GM03348 (cell line): ENCODE results near the gene NSUN5.
"Not testable (repeated sequence)": the region's sequence is repeated elsewhere in the genome, so short reads cannot be mapped to it uniquely, and the experiment has no call there.

Experiments used
- DNase-seq: peaks from one replicate; pipeline ENCODE4 v3.0.0; 2012; ENCODE audit warnings: low spot score

The NSUN5 gene

GRCh38 chr7:73325424-73325823, 16.8 kb upstream of the NSUN5 start:
- DNase-seq = not testable (repeated sequence)

- peak; percentile 87 for DNase-seq
Observed at GRCh38 chr7:73324081-73324845, 15.6 kb upstream of the NSUN5 start.

DNA sequence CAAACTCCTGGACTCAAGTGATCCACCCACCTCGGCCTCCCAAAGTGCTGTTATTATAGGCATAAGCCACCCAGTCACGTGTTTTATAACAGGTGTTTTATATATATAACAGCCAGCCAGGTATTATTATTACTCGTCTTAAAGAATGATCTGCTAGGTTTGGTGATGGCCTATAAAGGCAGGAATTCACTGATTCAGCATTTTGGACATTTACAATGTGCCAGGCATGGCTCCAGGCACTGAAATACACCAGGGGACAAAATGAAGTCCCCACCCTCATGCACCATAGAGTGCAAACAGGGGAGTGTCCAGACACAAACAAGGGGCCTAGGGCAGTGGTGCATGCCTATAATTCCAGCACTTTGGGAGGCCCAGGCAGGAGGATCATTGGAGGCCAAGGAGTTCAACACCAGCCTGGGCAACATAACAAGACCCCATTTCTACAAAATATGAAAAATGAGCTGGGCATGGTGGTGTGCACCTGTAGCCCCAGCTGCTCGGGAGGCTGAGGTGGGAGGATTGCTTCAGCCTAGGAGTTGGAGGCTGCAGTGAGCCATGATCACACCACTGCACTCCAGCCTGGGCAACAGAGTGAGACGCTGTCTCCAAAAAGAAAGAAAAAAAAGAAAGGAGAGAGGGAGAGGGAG, 14.9 kb upstream of the NSUN5 start:
- DNase-seq = not testable (repeated sequence)

DNA sequence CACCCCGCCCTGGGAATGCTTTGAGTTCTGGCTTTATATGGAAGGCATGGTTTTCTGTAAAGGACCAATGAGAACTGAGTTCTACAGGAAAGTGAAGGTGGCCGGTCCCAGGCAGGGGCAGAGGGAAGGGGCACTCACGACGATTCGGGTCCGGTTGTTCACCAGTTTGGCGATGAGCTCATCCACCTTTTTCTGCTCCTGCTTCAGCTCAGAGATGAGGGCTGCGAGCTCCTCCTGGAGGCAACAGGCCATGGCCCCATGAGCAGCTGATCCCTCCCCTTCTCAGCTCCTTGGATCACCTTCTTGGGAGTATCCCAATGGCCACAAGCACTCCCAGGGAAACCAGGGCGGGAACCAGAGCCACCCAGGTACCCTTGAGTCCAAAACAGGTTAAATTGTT, 11.4 kb upstream of the NSUN5 start:
- DNase-seq = not testable (repeated sequence)

- not testable (repeated sequence) for DNase-seq
Observed at GRCh38 chr7:73319541-73319940, 10.9 kb upstream of the NSUN5 start.

GRCh38 chr7:73318656-73319204, 10.1 kb upstream of the NSUN5 start:
- DNase-seq = not testable (repeated sequence)

- DNase-seq = no peak
Observed at GRCh38 chr7:73316521-73316920, 7.9 kb upstream of the NSUN5 start.

DNA sequence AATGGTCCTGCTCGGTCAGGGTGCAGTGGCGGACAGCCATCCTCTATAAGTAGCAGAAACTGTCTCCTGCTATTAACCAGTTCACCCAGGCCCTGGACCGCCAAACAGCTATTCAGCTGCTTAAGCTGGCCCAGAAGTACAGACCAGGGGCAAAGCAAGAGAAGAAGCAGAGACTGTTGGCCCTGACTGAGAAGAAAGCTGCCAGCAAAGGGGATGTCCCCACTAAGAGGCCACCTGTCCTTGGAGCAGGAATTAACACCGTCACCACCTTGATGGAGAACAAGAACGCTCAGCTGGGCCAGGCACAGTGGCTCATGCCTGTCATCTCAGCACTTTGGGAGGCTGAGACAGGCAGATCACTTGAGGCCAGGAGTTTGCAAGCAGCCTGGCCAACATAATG, 5.6 kb upstream of the NSUN5 start:
- no peak for DNase-seq

DNA sequence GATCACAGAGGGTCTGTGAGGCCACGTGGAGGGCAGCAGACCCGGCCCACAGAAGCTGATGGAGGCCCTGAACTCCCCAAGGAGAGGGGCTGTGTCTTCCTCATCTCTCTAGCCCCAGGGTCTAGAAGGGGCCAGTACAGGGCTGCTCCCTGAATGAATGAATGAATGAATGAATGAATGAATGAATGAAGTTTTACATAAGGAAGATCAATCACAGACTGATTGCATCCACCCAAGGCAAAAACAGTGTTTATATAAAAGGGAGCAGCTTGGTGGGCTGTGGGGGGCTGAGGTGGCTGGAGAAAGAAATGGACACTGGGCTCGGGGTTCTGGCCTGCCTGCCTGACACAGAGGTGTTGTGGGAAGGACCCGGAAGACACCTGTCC, 4.9 kb upstream of the NSUN5 start:
- no peak for DNase-seq

DNA sequence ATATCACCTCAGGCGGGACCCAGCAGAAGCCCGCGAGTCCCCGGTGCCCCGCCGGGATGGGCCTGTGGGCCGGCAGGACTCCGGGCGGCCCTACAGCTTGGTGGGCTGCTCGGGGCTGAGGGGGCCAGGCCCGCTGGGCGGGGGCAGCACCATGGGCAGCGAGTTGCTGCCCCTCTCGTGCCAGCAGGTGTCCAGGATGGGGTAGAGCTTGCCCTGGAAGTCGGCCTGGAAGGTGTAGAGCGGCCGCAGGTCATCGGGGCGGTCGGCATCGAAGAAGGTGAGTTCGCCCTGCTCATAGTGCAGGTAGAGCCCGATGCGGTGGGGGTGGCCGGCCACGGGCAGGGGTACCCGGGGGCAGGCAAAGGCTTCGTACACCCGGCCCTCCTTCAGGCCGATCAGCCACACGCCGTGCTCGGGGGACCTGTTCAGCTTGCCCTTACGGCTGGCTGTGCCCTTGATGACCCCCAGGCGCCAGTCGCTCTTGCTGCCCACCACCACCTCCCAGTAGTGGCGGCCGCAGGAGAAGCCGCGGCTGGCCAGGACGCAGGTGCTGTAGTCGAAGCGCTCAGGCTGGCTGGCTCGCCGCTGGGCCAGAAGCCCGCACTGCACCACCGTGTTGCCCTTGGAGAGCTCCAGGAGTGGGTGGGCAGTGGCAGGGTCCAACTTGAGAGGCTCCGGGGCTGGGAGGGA, 4.3 kb upstream of the NSUN5 start:
- no peak for DNase-seq

- DNase-seq = not testable (repeated sequence)
Observed at GRCh38 chr7:73311421-73311820, 2.8 kb upstream of the NSUN5 start.

- DNase-seq = no peak
Observed at GRCh38 chr7:73308074-73308664, 457 bp downstream of the NSUN5 start.

- DNase-seq = no peak
Observed at GRCh38 chr7:73307436-73307835, 1.2 kb downstream of the NSUN5 start.

- not testable (repeated sequence) for DNase-seq
Observed at GRCh38 chr7:73304612-73305387, 3.8 kb downstream of the NSUN5 start.

DNA sequence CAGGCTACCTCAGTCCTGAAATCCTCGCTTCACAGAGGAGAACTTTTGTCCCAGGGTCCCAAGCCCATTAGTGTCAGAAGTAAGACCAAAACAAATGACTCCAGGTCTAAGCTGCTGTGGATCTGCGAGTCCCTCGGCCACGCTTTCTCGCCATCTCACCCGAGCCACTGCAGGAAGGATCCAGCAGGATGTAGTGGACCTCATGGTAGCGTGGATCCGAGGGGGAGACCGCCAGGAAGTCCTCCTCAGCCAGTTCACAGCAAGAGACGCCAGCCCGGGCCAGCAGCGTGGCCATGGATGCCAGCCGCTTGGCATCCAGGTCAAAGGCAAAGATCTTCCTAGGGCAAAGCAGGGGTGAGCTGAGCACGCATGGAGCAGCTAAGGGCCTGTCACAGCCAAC, 4.6 kb downstream of the NSUN5 start:
- DNase-seq = no peak

GRCh38 chr7:73303546-73303945, 5.1 kb downstream of the NSUN5 start:
- DNase-seq = no peak

DNA sequence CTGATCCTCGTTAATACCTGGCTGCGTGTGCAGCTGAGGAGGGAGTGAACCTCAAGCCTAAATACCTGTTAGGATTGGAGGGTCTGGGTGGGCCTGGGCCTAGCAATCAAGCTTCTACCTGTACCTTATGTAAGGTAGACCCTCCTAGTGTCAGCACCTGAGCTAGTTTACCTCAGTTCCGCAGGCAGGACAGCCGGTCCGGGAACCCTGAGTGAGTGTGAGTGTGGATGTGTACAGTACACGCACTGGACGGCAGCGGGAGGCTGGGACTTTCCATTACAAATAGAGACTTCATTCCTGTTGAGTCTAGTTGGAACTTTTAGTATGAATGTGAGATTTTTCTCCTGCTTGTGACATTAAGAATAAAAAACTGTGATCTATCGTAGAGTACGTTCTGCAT, 5.8 kb downstream of the NSUN5 start:
- DNase-seq = not testable (repeated sequence)

- DNase-seq = not testable (repeated sequence)
Observed at GRCh38 chr7:73301108-73301507, 7.5 kb downstream of the NSUN5 start.

DNA sequence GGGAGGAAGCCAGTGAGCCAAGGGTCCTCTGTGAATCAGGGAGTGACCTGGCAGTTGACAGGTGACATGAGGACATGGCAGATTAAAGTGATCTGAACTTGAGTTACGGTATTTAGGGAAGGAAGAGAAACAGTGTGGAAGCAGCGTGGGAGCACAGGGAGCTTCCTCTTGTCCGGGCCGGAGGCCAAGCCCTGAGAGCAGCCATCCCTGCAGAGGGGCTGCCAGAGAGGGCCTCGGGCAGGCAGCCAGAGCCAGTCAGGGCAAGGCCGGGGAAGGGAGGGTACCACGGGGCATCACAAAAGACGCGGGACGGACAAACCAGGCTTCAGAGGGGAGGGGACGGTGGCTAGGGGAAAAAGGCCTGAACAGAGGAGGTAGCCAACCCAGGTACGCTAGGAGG, 8.8 kb downstream of the NSUN5 start:
- not testable (repeated sequence) for DNase-seq

GRCh38 chr7:73297706-73298105, 10.9 kb downstream of the NSUN5 start:
- DNase-seq = not testable (repeated sequence)

DNA sequence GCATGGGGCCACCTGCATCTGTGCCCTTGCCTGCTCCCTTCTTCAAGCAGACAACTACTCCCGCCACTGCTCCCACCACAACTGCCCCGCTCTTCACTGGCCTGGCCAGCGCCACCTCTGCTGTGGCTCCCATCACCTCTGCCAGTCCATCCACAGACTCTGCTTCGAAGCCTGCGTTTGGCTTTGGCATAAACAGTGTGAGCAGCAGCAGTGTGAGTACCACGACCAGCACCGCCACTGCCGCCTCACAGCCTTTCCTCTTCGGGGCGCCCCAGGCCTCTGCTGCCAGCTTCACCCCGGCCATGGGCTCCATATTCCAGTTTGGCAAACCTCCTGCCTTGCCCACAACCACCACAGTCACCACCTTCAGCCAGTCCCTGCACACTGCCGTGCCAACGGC, 11.4 kb downstream of the NSUN5 start:
- not testable (repeated sequence) for DNase-seq

DNA sequence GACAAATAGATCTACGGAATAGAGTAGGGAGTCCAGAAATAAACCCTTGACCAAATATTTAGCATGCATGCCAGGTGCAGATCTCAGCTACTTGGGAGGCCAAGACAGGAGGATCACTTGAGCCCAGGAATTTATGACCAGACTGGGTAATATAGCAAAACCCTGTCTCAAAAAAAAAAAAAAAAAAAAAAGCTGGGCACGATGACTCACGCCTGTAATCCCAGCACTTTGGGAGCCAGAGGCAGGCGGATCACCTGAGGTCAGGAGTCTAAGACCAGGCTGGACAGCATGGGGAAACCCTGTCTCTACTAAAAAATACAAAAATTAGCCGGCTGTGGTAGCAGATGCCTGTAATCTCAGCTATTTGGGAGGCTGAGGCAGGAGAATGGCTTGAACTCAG, 31.4 kb downstream of the NSUN5 start:
- DNase-seq = not testable (repeated sequence)
